ENCODE measurements around the gene CACNA1C.

DNA sequence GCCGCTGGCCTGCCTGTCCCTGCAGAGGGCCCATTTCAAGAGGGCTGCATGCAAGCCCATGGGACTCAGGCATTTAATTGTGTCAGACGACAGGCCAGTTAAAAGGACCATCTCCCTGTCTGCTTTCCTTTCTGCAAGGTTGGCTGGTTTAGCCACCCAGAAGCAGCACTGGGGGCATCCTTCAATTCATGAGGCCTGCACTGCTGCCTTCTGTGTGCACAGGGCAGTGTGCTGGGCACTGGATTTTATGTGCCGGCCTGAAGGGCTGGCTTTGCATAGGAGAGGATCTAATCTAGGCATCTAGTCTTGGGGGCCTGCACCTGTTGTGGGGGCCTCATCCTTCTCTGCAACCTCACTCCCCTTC lies 627.9 kb downstream of the CACNA1C start:
- TF ChIP-seq, protein P1, sequence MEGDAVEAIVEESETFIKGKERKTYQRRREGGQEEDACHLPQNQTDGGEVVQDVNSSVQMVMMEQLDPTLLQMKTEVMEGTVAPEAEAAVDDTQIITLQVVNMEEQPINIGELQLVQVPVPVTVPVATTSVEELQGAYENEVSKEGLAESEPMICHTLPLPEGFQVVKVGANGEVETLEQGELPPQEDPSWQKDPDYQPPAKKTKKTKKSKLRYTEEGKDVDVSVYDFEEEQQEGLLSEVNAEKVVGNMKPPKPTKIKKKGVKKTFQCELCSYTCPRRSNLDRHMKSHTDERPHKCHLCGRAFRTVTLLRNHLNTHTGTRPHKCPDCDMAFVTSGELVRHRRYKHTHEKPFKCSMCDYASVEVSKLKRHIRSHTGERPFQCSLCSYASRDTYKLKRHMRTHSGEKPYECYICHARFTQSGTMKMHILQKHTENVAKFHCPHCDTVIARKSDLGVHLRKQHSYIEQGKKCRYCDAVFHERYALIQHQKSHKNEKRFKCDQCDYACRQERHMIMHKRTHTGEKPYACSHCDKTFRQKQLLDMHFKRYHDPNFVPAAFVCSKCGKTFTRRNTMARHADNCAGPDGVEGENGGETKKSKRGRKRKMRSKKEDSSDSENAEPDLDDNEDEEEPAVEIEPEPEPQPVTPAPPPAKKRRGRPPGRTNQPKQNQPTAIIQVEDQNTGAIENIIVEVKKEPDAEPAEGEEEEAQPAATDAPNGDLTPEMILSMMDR (conservative IDR thresholded peaks at IDR 0.05) = no peak
- TF ChIP-seq ZFX (IDR thresholded peaks at IDR 0.05) = no peak

Data from C4-2B (cell line).